Spleen (tissue), 11 donors: Measurements from ENCODE around the gene PEPD. TPM values are rescaled to one million over a fixed set of nuclear protein-coding genes. Genes with fewer than 3 reads are reported as not detected.

Source experiments
- DNase-seq: peaks from one replicate; pipeline ENCODE4 v3.0.0-alpha.2; 2020
- H3K27ac ChIP-seq, 8 donors: fragments of 200-600 bp; sonication (generic) in 7 of 8; 1 replicate in 4 of 8; 2 replicates in 4 of 8; pipeline versions ENCODE4 v1.5.0 to v1.8.0; 2016 to 2021; ENCODE audit warnings: inconsistent platforms in 4 of 8, mild to moderate bottlenecking in 4 of 8, moderate library complexity in 1 of 8
- H3K27me3 ChIP-seq, 7 donors: fragments of 200-600 bp; sonication (generic) in 6 of 7; replicated peaks in 1 of 7; 1 replicate in 4 of 7; 2 replicates in 3 of 7; pipeline versions ENCODE4 v1.5.0 to v1.8.0; 2016 to 2021; ENCODE audit warnings: inconsistent platforms in 3 of 7, mild to moderate bottlenecking in 1 of 7
- H3K36me3 ChIP-seq, 6 donors: fragments of 200-600 bp; sonication (generic) in 5 of 6; 1 replicate in 4 of 6; 2 replicates in 2 of 6; pipeline versions ENCODE4 v1.5.0 to v1.8.0; 2016 to 2021; ENCODE audit warnings: inconsistent platforms in 2 of 6
- H3K4me1 ChIP-seq, 6 donors: fragments of 200-600 bp; sonication (generic) in 5 of 6; 1 replicate in 3 of 6; 2 replicates in 3 of 6; pipeline versions ENCODE4 v1.5.0 to v1.8.0; 2016 to 2021; ENCODE audit warnings: inconsistent platforms in 3 of 6
- H3K4me3 ChIP-seq, 8 donors: fragments of 200-600 bp; sonication (generic) in 7 of 8; 1 replicate in 4 of 8; 2 replicates in 4 of 8; pipeline versions ENCODE4 v1.5.0 to v1.8.0; 2016 to 2021; ENCODE audit warnings: inconsistent platforms in 4 of 8, mild to moderate bottlenecking in 4 of 8, moderate library complexity in 2 of 8
- H3K9me3 ChIP-seq, 8 donors: fragments of 200-600 bp; sonication (generic) in 7 of 8; 1 replicate in 4 of 8; 2 replicates in 4 of 8; pipeline versions ENCODE4 v1.5.0 to v1.8.0; 2016 to 2021; ENCODE audit warnings: inconsistent platforms in 4 of 8
- POLR2A ChIP-seq, 3 donors: fragments of 450-650 bp; IDR thresholded peaks; one replicate each; pipeline ENCODE4 v1.5.1; 2017; ENCODE audit warnings: antibody characterized with exemption in 3 of 3, mild to moderate bottlenecking in 1 of 3
- POLR2AphosphoS5 ChIP-seq, 3 donors: sonication (generic); formaldehyde crosslinking; IDR thresholded peaks; one replicate each; pipeline ENCODE4 v1.5.1; 2017; ENCODE audit warnings: antibody characterized with exemption in 3 of 3
- WGBS, 5 donors: extraction: QIAGEN DNeasy Blood & Tissue Kit in 3 of 5; methylation state at CpG; one replicate each; pipeline versions ENCODE4 v1.1.5 to v1.1.7; 2013 to 2018; 5-methylcytosine and 5-hydroxymethylcytosine counted together
- intact Hi-C: fragments of 100-400 bp; cut with DNase I; formaldehyde crosslinking; loops from one replicate; pipeline ENCODE4 v1.15.0; 2023; ENCODE audit warnings: low total_unique reads
- polyA plus RNA-seq, 3 donors: library from polyadenylated mRNA; stranded (reverse); fragments of 200-250 nt; gene quantifications; one replicate each; pipeline ENCODE4 v1.2.1, GENCODE V29; 2013
- total RNA-seq, 7 donors: library from RNA; depleted of rRNA in 3 of 7; stranded (reverse); fragments of >200 nt in 3 of 7; fragmentation: NEBNext Ultra II Directional in 4 of 7; extraction: Animal tissue kit (Norgen Biotek cat#: 25700) in 4 of 7; gene quantifications; one replicate each; pipeline versions ENCODE4 v1.1.0 to v1.2.1, GENCODE V29; 2016 to 2021
- TF ChIP-seq, protein P1 (sequence below), 11 experiments: fragments of 200-600 bp in 7 of 11; fragments of 450-650 bp in 4 of 11; sonication (generic) in 4 of 11; IDR thresholded peaks in 8 of 11; conservative IDR thresholded peaks in 3 of 11; 1 replicate in 7 of 11; 2 replicates in 4 of 11; pipeline versions ENCODE4 v1.4.0 to v1.8.0; 2016 to 2021; ENCODE audit warnings: antibody characterized with exemption in 11 of 11, inconsistent platforms in 4 of 11, mild to moderate bottlenecking in 1 of 11
- donor health status: healthy with polysubstance abuse.
- donor health status: DM: no; HTN: no; CAD: no; lungs with moderate emphysema.
- donor health status: DM: no; HTN: no; CAD: no.
- donor health status: Bipolar disorder and iron deficiency.
- donor health status: healthy.
- donor health status: DM: no; HTN: no; CAD: no.
- donor health status: DM: yes; HTN: yes; CAD: no.

The PEPD gene
- total and polyA plus RNA-seq, 10 donors = 38.4 to 98.3 (median 69.8) TPM

DNA sequence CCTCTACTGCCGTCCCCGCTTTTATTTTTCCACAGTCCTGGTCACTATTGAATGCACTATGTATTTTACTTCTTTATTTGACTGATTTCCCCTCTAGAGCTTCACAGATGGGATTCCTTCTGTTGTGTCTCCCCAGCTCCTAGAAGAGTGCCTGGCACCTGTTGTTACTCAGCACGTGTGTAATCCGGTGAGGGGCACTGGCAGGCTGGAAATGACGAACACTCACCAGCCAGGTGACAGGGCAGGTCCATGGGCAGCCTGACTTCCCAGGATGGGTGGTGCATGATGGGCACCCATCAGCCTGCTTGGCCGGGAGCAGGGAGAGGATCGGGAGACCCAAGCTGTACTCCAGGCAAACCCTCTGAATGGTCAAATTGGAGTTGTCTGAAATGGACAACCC lies 80.9 kb downstream of the PEPD start:
- TF ChIP-seq POLR2AphosphoS5 (IDR thresholded peaks at IDR 0.05) = no peak
- peak; percentile 45 for DNase-seq
- H3K4me1 ChIP-seq = peaks cover 0 to 6% (median 0%) of the 10 kb centered on the region in 6 donors
- H3K4me3 ChIP-seq = no peak overlapping the region
- H3K36me3 ChIP-seq = peaks cover 0 to 25% (median 0%) of the 10 kb centered on the region in 6 donors
- intact Hi-C loops = no loop called here
- WGBS, 5 donors = 93 to 97% (median 94%) methylated on average over 7 of the region's 7 CpGs
- H3K27ac ChIP-seq = no peak overlapping the region
- H3K9me3 ChIP-seq = no peaks in the 10 kb centered on the region
- no peaks in the 10 kb centered on the region for H3K27me3 ChIP-seq

- 82 to 90% (median 85%) methylated on average over 6 of the region's 6 CpGs for WGBS, 5 donors
- peaks cover 0 to 29% (median 0%) of the 10 kb centered on the region in 6 donors for H3K36me3 ChIP-seq
- no peaks in the 10 kb centered on the region for H3K9me3 ChIP-seq
- TF ChIP-seq, protein P1, sequence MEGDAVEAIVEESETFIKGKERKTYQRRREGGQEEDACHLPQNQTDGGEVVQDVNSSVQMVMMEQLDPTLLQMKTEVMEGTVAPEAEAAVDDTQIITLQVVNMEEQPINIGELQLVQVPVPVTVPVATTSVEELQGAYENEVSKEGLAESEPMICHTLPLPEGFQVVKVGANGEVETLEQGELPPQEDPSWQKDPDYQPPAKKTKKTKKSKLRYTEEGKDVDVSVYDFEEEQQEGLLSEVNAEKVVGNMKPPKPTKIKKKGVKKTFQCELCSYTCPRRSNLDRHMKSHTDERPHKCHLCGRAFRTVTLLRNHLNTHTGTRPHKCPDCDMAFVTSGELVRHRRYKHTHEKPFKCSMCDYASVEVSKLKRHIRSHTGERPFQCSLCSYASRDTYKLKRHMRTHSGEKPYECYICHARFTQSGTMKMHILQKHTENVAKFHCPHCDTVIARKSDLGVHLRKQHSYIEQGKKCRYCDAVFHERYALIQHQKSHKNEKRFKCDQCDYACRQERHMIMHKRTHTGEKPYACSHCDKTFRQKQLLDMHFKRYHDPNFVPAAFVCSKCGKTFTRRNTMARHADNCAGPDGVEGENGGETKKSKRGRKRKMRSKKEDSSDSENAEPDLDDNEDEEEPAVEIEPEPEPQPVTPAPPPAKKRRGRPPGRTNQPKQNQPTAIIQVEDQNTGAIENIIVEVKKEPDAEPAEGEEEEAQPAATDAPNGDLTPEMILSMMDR (IDR thresholded peaks at IDR 0.05 in 8 of 11, conservative IDR thresholded peaks at IDR 0.05 in 3 of 11) = no peak
- TF ChIP-seq POLR2A (IDR thresholded peaks at IDR 0.05) = no peak
- TF ChIP-seq POLR2AphosphoS5 (IDR thresholded peaks at IDR 0.05) = no peak
- DNase-seq = peak; percentile 38
- intact Hi-C loops = no loop called here
- no peak overlapping the region for H3K4me3 ChIP-seq
- peaks cover 0 to 6% (median 0%) of the 10 kb centered on the region in 6 donors for H3K4me1 ChIP-seq
- no peaks in the 10 kb centered on the region for H3K27me3 ChIP-seq
- H3K27ac ChIP-seq = no peak overlapping the region
Measured at GRCh38 chr19:33440241-33440640, 81.3 kb downstream of the PEPD start.

- Histone ChIP-seq H3K27ac (no peak overlapping the region), H3K27me3 (no peaks in the 10 kb centered on the region), H3K4me1 (peaks cover 0 to 6% (median 0%) of the 10 kb centered on the region in 6 donors), H3K9me3 (no peaks in the 10 kb centered on the region), H3K4me3 (no peak overlapping the region), H3K36me3 (peaks cover 0 to 27% (median 0%) of the 10 kb centered on the region in 6 donors)
- TF ChIP-seq, protein P1 (IDR thresholded peaks at IDR 0.05 in 8 of 11, conservative IDR thresholded peaks at IDR 0.05 in 3 of 11) = no peak
- TF ChIP-seq POLR2A (IDR thresholded peaks at IDR 0.05) (no peak), POLR2AphosphoS5 (IDR thresholded peaks at IDR 0.05) (no peak)
- intact Hi-C loops = no loop called here
- WGBS, 5 donors = 74 to 96% (median 89%) methylated on average over 10 to 16 of the region's 16 CpGs
- peak; percentile 60 for DNase-seq
Measured at GRCh38 chr19:33438987-33439781, 82.4 kb downstream of the PEPD start.

DNA sequence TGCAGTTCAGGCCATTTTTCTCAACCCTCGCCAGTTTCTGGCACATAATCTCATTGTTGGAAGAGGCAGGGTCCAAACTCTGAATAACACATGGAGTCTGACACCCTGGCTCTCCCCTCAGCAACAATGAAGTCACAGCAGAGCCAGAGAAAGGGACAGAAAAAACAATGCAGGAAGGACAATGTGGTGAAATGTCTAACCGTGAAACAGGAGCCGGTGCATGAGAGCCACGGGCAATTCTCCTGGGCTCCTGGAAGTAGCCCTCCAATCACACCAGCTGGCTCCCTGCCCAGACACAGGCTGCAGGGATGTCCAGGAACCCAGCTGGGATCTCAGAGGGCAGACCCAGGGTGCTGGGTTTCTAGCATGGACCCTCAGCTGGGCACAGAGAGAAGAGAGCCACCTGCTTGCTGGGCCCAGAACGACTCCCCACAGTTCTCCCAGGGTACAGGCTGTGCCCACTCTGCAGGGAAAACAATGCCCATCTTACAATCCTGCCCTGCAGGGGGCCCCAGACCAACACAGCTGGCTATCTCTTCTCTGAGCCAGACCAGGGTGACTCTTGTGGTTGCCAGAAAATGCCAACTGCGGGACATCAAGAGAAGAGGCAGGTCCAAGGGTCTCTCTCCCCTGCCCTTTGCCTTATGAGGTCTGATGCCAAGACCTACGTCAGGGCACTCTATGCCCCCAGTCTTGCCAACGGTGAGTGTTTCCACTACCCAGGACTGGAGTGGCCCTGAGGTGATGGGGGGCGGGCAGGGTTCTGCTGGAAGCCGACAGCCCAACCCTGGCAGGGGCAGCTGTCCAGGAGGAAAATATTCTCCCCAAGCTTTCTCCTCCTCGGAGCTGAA lies 83.5 kb downstream of the PEPD start:
- Histone ChIP-seq H3K4me3 (no peak overlapping the region), H3K36me3 (peaks cover 0 to 19% (median 0%) of the 10 kb centered on the region in 6 donors), H3K9me3 (no peaks in the 10 kb centered on the region), H3K4me1 (peaks cover 0 to 6% (median 0%) of the 10 kb centered on the region in 6 donors), H3K27ac (no peak overlapping the region), H3K27me3 (no peaks in the 10 kb centered on the region)
- 83 to 89% (median 84%) methylated on average over 9 to 11 of the region's 11 CpGs for WGBS, 5 donors
- peak; percentile 64 for DNase-seq
- intact Hi-C loops = no loop called here
- TF ChIP-seq, protein P1 (IDR thresholded peaks at IDR 0.05 in 8 of 11, conservative IDR thresholded peaks at IDR 0.05 in 3 of 11) = no peak
- no peak for TF ChIP-seq POLR2A (IDR thresholded peaks at IDR 0.05)
- no peak for TF ChIP-seq POLR2AphosphoS5 (IDR thresholded peaks at IDR 0.05)
